ENCODE results near the gene DHPS. TPM values are rescaled to one million over a fixed set of nuclear protein-coding genes. Genes with fewer than 3 reads are reported as not detected.

Gene DHPS
- total RNA-seq, 3 donors from 2014 or later: 86.6 to 117 (median 91.4) TPM

- TF ChIP-seq, protein P1, sequence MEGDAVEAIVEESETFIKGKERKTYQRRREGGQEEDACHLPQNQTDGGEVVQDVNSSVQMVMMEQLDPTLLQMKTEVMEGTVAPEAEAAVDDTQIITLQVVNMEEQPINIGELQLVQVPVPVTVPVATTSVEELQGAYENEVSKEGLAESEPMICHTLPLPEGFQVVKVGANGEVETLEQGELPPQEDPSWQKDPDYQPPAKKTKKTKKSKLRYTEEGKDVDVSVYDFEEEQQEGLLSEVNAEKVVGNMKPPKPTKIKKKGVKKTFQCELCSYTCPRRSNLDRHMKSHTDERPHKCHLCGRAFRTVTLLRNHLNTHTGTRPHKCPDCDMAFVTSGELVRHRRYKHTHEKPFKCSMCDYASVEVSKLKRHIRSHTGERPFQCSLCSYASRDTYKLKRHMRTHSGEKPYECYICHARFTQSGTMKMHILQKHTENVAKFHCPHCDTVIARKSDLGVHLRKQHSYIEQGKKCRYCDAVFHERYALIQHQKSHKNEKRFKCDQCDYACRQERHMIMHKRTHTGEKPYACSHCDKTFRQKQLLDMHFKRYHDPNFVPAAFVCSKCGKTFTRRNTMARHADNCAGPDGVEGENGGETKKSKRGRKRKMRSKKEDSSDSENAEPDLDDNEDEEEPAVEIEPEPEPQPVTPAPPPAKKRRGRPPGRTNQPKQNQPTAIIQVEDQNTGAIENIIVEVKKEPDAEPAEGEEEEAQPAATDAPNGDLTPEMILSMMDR (IDR thresholded peaks at IDR 0.05): no peak
- no peak for TF ChIP-seq POLR2A (IDR thresholded peaks at IDR 0.05)
- intact Hi-C loops (cut with DNase I; ENCODE audit: low total_unique reads): no loop called here
- H3K27ac ChIP-seq: no peak overlapping the region
- H3K9me3 ChIP-seq: no peaks in the 10 kb centered on the region
- no peak for DNase-seq (ENCODE audit: low spot score in 2 of 2)
- peaks cover 5 to 18% of the 10 kb centered on the region in 2 donors for H3K4me1 ChIP-seq
- no peaks in the 10 kb centered on the region for H3K36me3 ChIP-seq
- no peak overlapping the region for H3K4me3 ChIP-seq
- no peaks in the 10 kb centered on the region for H3K27me3 ChIP-seq
Measured at GRCh38 chr19:12664406-12665280, 17.0 kb downstream of the DHPS start.

- TF ChIP-seq POLR2A (IDR thresholded peaks at IDR 0.05) (no peak), POLR2AphosphoS5 (IDR thresholded peaks at IDR 0.05) (no peak)
- TF ChIP-seq, protein P1 (IDR thresholded peaks at IDR 0.05): no peak
- Histone ChIP-seq H3K36me3 (no peaks in the 10 kb centered on the region), H3K4me3 (no peak overlapping the region), H3K27me3 (no peaks in the 10 kb centered on the region), H3K9me3 (no peaks in the 10 kb centered on the region), H3K4me1 (peaks cover 2 to 5% of the 10 kb centered on the region in 2 donors), H3K27ac (no peak overlapping the region)
- intact Hi-C loops (cut with DNase I; ENCODE audit: low total_unique reads): no loop called here
- no peak for DNase-seq (ENCODE audit: low spot score in 2 of 2)
Measured at GRCh38 chr19:12660980-12661379, 20.7 kb downstream of the DHPS start.

GRCh38 chr19:12657966-12658365, 23.7 kb downstream of the DHPS start:
- TF ChIP-seq, protein P1 (IDR thresholded peaks at IDR 0.05): no peak
- no peak for TF ChIP-seq POLR2A (IDR thresholded peaks at IDR 0.05)
- TF ChIP-seq POLR2AphosphoS5 (IDR thresholded peaks at IDR 0.05): no peak
- Histone ChIP-seq H3K27ac (no peak overlapping the region), H3K4me3 (no peak overlapping the region), H3K27me3 (no peaks in the 10 kb centered on the region), H3K4me1 (no peaks in the 10 kb centered on the region), H3K36me3 (no peaks in the 10 kb centered on the region), H3K9me3 (no peaks in the 10 kb centered on the region)
- intact Hi-C loops (cut with DNase I; ENCODE audit: low total_unique reads): no loop called here
- no peak for DNase-seq (ENCODE audit: low spot score in 2 of 2)

- Histone ChIP-seq H3K27ac (no peak overlapping the region), H3K4me3 (no peak overlapping the region), H3K27me3 (no peaks in the 10 kb centered on the region), H3K9me3 (no peaks in the 10 kb centered on the region), H3K4me1 (no peaks in the 10 kb centered on the region), H3K36me3 (no peaks in the 10 kb centered on the region)
- intact Hi-C loops (cut with DNase I; ENCODE audit: low total_unique reads): no loop called here
- TF ChIP-seq POLR2AphosphoS5 (IDR thresholded peaks at IDR 0.05) (no peak), POLR2A (IDR thresholded peaks at IDR 0.05) (no peak)
- TF ChIP-seq, protein P1 (IDR thresholded peaks at IDR 0.05): no peak
- DNase-seq (ENCODE audit: low spot score in 2 of 2): no peak
Measured at GRCh38 chr19:12656899-12657571, 24.6 kb downstream of the DHPS start.

DNA sequence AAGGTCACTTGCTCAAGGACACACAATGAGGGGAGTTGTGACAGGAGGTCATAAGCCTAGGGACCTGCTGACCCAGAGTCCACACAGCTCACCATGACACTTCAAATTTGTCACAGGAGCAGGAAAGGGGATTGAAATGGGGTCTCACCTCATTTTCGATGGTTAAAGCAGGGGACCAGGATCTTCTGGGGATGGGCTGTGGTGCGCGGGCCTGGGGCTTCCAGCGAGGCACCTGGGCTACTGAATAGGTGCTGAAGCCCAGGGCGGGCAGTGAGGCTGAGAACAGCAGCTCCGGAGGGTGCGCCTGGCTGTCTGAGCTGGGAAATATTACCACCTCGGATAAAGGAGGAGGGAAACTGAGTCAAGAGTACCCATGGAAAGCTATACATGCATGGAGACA, 26.1 kb downstream of the DHPS start:
- no peaks in the 10 kb centered on the region for H3K36me3 ChIP-seq
- no peaks in the 10 kb centered on the region for H3K27me3 ChIP-seq
- no peak for DNase-seq (ENCODE audit: low spot score in 2 of 2)
- TF ChIP-seq POLR2A (IDR thresholded peaks at IDR 0.05) (no peak), POLR2AphosphoS5 (IDR thresholded peaks at IDR 0.05) (no peak)
- TF ChIP-seq, protein P1 (IDR thresholded peaks at IDR 0.05): no peak
- no peaks in the 10 kb centered on the region for H3K9me3 ChIP-seq
- H3K4me3 ChIP-seq: no peak overlapping the region
- H3K4me1 ChIP-seq: no peaks in the 10 kb centered on the region
- intact Hi-C loops (cut with DNase I; ENCODE audit: low total_unique reads): no loop called here
- no peak overlapping the region for H3K27ac ChIP-seq

Data from breast epithelium (tissue), 4 donors.